Measurements from ENCODE around the gene PTEN. TPM values are rescaled to one million over a fixed set of nuclear protein-coding genes. Genes with fewer than 3 reads are reported as not detected.

The PTEN gene
- total RNA-seq, 2 experiments from 2014 or later, result 30.4 to 34.9 TPM

GRCh38 chr10:87913156-87913921 is 49.9 kb downstream of the PTEN start:
- peaks cover 35% of the 10 kb centered on the region for H3K9me3 Mint-ChIP-seq
- no peak overlapping the region for H3K27ac Mint-ChIP-seq
- CTCF ChIA-PET, result no interaction called here
- peaks cover 41% of the 10 kb centered on the region for H3K36me3 Mint-ChIP-seq (ENCODE audit: low read depth)
- peaks cover 33% of the 10 kb centered on the region for H3K4me1 Mint-ChIP-seq (ENCODE audit: low read depth)
- no peaks in the 10 kb centered on the region for H3K27me3 Mint-ChIP-seq (ENCODE audit: low read depth)
- DNase-seq, result no peak
- intact Hi-C loops (cut with micrococcal nuclease), result no loop called here
- no peak overlapping the region for H3K4me3 Mint-ChIP-seq

GRCh38 chr10:87915406-87915805 is 52.0 kb downstream of the PTEN start:
- CTCF ChIA-PET, result no interaction called here
- Mint-ChIP-seq H3K4me1 (ENCODE audit: low read depth) (peaks cover 40% of the 10 kb centered on the region), H3K4me3 (no peak overlapping the region), H3K27me3 (ENCODE audit: low read depth) (no peaks in the 10 kb centered on the region), H3K36me3 (ENCODE audit: low read depth) (peaks cover 34% of the 10 kb centered on the region), H3K27ac (no peak overlapping the region), H3K9me3 (peaks cover 27% of the 10 kb centered on the region)
- no peak for DNase-seq
- intact Hi-C loops (cut with micrococcal nuclease), result loop anchor here (5.0 kb wide), 1 partner anchor 98 kb away; the partner anchor contains the start of gene ATAD1

GRCh38 chr10:87915989-87916388 is 52.6 kb downstream of the PTEN start:
- Mint-ChIP-seq H3K27me3 (ENCODE audit: low read depth) (no peaks in the 10 kb centered on the region), H3K36me3 (ENCODE audit: low read depth) (peaks cover 31% of the 10 kb centered on the region), H3K4me3 (no peak overlapping the region), H3K27ac (no peak overlapping the region), H3K9me3 (peaks cover 27% of the 10 kb centered on the region), H3K4me1 (ENCODE audit: low read depth) (peaks cover 40% of the 10 kb centered on the region)
- intact Hi-C loops (cut with micrococcal nuclease), result loop anchor here (5.0 kb wide), 1 partner anchor 99 kb away; the partner anchor contains the start of gene ATAD1
- no peak for DNase-seq
- CTCF ChIA-PET, result no interaction called here

- no peak for DNase-seq
- intact Hi-C loops (cut with micrococcal nuclease), result loop anchor here (5.0 kb wide), 1 partner anchor 99 kb away; the partner anchor contains the start of gene ATAD1
- Mint-ChIP-seq H3K36me3 (ENCODE audit: low read depth) (peaks cover 28% of the 10 kb centered on the region), H3K27ac (no peak overlapping the region), H3K27me3 (ENCODE audit: low read depth) (no peaks in the 10 kb centered on the region), H3K4me1 (ENCODE audit: low read depth) (peaks cover 40% of the 10 kb centered on the region), H3K9me3 (peaks cover 26% of the 10 kb centered on the region), H3K4me3 (no peak overlapping the region)
- CTCF ChIA-PET, result no interaction called here
These were observed 53.1 kb downstream of the PTEN start for GRCh38 chr10:87916515-87916914.

- CTCF ChIA-PET, result interaction anchor here (0.8 to 1.3 kb wide), 2 partner anchors 34 to 196 kb away, joined by 4 to 6 read pairs; no protein-coding TSS in a partner anchor
- Mint-ChIP-seq H3K4me3 (peak overlapping the region; percentile 11), H3K4me1 (ENCODE audit: low read depth) (peaks cover 57% of the 10 kb centered on the region), H3K27me3 (ENCODE audit: low read depth) (no peaks in the 10 kb centered on the region), H3K9me3 (peaks cover 10% of the 10 kb centered on the region), H3K36me3 (ENCODE audit: low read depth) (peaks cover 19% of the 10 kb centered on the region), H3K27ac (peak overlapping the region; percentile 14)
- intact Hi-C loops (cut with micrococcal nuclease), result loop anchor here (2.0 to 5.0 kb wide), 3 partner anchors 36 to 101 kb away; partner anchors contain the start of genes ATAD1, KLLN and PTEN
- DNase-seq, result no peak
These were observed 54.9 kb downstream of the PTEN start for GRCh38 chr10:87918254-87918859.

- intact Hi-C loops (cut with micrococcal nuclease), result no loop called here
- Mint-ChIP-seq H3K36me3 (ENCODE audit: low read depth) (peaks cover 12% of the 10 kb centered on the region), H3K27ac (no peak overlapping the region), H3K4me1 (ENCODE audit: low read depth) (peaks cover 73% of the 10 kb centered on the region), H3K27me3 (ENCODE audit: low read depth) (no peaks in the 10 kb centered on the region), H3K4me3 (no peak overlapping the region), H3K9me3 (peaks cover 1% of the 10 kb centered on the region)
- no peak for DNase-seq
- CTCF ChIA-PET, result no interaction called here
These were observed 57.1 kb downstream of the PTEN start for GRCh38 chr10:87920538-87920937.

- no peak overlapping the region for H3K27ac Mint-ChIP-seq
- H3K9me3 Mint-ChIP-seq, result peaks cover 1% of the 10 kb centered on the region
- H3K4me3 Mint-ChIP-seq, result no peak overlapping the region
- intact Hi-C loops (cut with micrococcal nuclease), result no loop called here
- no peaks in the 10 kb centered on the region for H3K27me3 Mint-ChIP-seq (ENCODE audit: low read depth)
- CTCF ChIA-PET, result no interaction called here
- DNase-seq, result no peak
- H3K36me3 Mint-ChIP-seq (ENCODE audit: low read depth), result peaks cover 22% of the 10 kb centered on the region
- peaks cover 73% of the 10 kb centered on the region for H3K4me1 Mint-ChIP-seq (ENCODE audit: low read depth)
These were observed 58.7 kb downstream of the PTEN start for GRCh38 chr10:87921931-87922688.

GRCh38 chr10:87923233-87923632 is 59.8 kb downstream of the PTEN start:
- no peak for DNase-seq
- no peak overlapping the region for H3K4me3 Mint-ChIP-seq
- no peak overlapping the region for H3K27ac Mint-ChIP-seq
- no peaks in the 10 kb centered on the region for H3K27me3 Mint-ChIP-seq (ENCODE audit: low read depth)
- H3K4me1 Mint-ChIP-seq (ENCODE audit: low read depth), result peaks cover 73% of the 10 kb centered on the region
- CTCF ChIA-PET, result no interaction called here
- H3K36me3 Mint-ChIP-seq (ENCODE audit: low read depth), result peaks cover 22% of the 10 kb centered on the region
- peaks cover 1% of the 10 kb centered on the region for H3K9me3 Mint-ChIP-seq
- intact Hi-C loops (cut with micrococcal nuclease), result no loop called here

GRCh38 chr10:87925570-87925969 is 62.1 kb downstream of the PTEN start:
- no peak overlapping the region for H3K27ac Mint-ChIP-seq

GRCh38 chr10:87927091-87927490 is 63.7 kb downstream of the PTEN start:
- no peaks in the 10 kb centered on the region for H3K27me3 Mint-ChIP-seq (ENCODE audit: low read depth)
- peaks cover 84% of the 10 kb centered on the region for H3K4me1 Mint-ChIP-seq (ENCODE audit: low read depth)
- no peaks in the 10 kb centered on the region for H3K9me3 Mint-ChIP-seq
- no peak for DNase-seq
- no peak overlapping the region for H3K27ac Mint-ChIP-seq
- CTCF ChIA-PET, result no interaction called here
- intact Hi-C loops (cut with micrococcal nuclease), result loop anchor here (5.0 kb wide), 1 partner anchor 345 kb away; no protein-coding TSS in a partner anchor
- H3K4me3 Mint-ChIP-seq, result no peak overlapping the region
- H3K36me3 Mint-ChIP-seq (ENCODE audit: low read depth), result peaks cover 22% of the 10 kb centered on the region

More at GRCh38 chr10:87925570-87925969, 62.1 kb downstream of the PTEN start:
- H3K9me3 Mint-ChIP-seq, result peaks cover 1% of the 10 kb centered on the region
- H3K4me1 Mint-ChIP-seq (ENCODE audit: low read depth), result peaks cover 78% of the 10 kb centered on the region
- intact Hi-C loops (cut with micrococcal nuclease), result loop anchor here (5.0 kb wide), 1 partner anchor 347 kb away; no protein-coding TSS in a partner anchor
- H3K4me3 Mint-ChIP-seq, result no peak overlapping the region
- peaks cover 22% of the 10 kb centered on the region for H3K36me3 Mint-ChIP-seq (ENCODE audit: low read depth)
- CTCF ChIA-PET, result no interaction called here
- no peak for DNase-seq
- H3K27me3 Mint-ChIP-seq (ENCODE audit: low read depth), result no peaks in the 10 kb centered on the region

- no peaks in the 10 kb centered on the region for H3K27me3 Mint-ChIP-seq (ENCODE audit: low read depth)
- H3K36me3 Mint-ChIP-seq (ENCODE audit: low read depth), result peaks cover 14% of the 10 kb centered on the region
- H3K27ac Mint-ChIP-seq, result no peak overlapping the region
- H3K4me1 Mint-ChIP-seq (ENCODE audit: low read depth), result peaks cover 66% of the 10 kb centered on the region
- no peaks in the 10 kb centered on the region for H3K9me3 Mint-ChIP-seq
- H3K4me3 Mint-ChIP-seq, result no peak overlapping the region
- intact Hi-C loops (cut with micrococcal nuclease), result loop anchor here (2.0 to 5.0 kb wide), 2 partner anchors 64 to 343 kb away; no protein-coding TSS in a partner anchor
- CTCF ChIA-PET, result no interaction called here
- no peak for DNase-seq
These were observed 65.6 kb downstream of the PTEN start for GRCh38 chr10:87928996-87929395.

- peaks cover 56% of the 10 kb centered on the region for H3K4me1 Mint-ChIP-seq (ENCODE audit: low read depth)
- intact Hi-C loops (cut with micrococcal nuclease), result no loop called here
- peaks cover 22% of the 10 kb centered on the region for H3K36me3 Mint-ChIP-seq (ENCODE audit: low read depth)
- no peak overlapping the region for H3K4me3 Mint-ChIP-seq
- CTCF ChIA-PET, result interaction anchor here (0.9 kb wide), 1 partner anchor 459 kb away, joined by 3 read pairs; no protein-coding TSS in a partner anchor
- no peak for DNase-seq
- no peak overlapping the region for H3K27ac Mint-ChIP-seq
- H3K27me3 Mint-ChIP-seq (ENCODE audit: low read depth), result no peaks in the 10 kb centered on the region
- no peaks in the 10 kb centered on the region for H3K9me3 Mint-ChIP-seq
These were observed 66.7 kb downstream of the PTEN start for GRCh38 chr10:87930141-87930540.

All from activated naive CD4-positive, alpha-beta T cell treated with anti-CD3 and anti-CD28 coated beads for 36 hours (primary cell).